GM11168 (cell line): ENCODE results near the gene HNRNPUL2.
"Not testable (repeated sequence)": the region's sequence is repeated elsewhere in the genome, so short reads cannot be mapped to it uniquely, and the experiment has no call there.

Experiments used
- in situ Hi-C: fragments of 300-500 bp; cut with MboI; formaldehyde crosslinking; loops from one replicate; pipeline ENCODE4 v1.12.0; 2022; ENCODE audit warnings: low sequenced_read_pairs; ENCODE audit not compliant: unreplicated experiment

HNRNPUL2 gene

DNA sequence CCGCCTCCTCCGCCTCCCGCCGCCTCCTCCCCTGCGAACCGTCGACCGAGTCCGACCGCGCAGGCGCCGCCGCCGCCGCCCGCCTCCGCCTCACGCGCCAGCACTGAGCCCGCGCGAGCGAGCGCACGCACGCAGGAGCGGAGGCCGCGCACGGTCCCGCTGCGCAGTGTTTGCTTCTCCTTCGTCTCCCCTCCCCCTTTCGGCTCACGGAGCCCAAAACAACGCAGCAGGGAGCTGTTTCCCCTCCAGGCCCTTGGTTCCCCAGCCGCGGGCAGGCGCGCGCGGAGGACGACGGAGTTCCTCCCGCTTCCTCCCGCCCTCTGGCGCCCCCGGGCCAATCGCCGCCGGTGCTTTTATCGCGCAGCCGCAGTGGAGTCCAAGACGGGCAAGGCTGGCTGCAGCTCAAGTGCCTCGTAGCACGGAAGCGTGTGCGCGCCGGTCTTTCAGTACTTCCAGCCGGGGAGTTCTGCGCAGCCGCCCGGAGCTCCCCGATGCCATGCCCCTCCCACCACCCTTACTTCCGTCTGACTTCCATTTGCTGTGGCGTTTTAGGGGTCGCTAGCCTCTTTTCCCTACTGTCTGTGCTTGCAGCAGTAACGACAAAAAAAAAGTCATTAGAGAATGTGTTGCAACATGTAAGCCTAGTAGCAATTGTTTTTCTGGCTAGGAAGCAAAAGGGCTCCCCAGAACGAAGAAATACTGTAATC is at the start of gene HNRNPUL2:
Gene HNRNPUL2, minus strand, starts transcription at position 293 of the 707 bp plus-strand sequence. CDS start 301 bp downstream, outside the sequence.
- in situ Hi-C loops, result no loop called here

DNA sequence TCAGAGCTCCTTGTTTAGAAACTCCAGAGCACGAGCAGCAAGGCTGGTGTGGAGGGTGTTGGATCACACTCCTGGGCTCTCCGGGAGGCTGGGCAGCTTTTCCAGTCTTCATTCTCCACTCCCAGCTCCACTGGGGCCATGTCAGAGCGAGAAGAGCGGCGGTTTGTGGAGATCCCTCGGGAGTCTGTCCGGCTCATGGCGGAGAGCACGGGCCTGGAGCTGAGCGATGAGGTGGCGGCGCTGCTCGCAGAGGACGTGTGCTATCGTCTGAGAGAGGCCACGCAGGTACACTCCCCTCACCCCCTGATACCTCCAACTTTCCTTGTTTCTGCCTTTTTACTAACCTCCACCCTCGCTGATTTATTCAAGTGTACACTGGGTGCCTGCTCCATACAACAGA is 48.4 kb upstream of the HNRNPUL2 start:
- in situ Hi-C loops, result no loop called here

DNA sequence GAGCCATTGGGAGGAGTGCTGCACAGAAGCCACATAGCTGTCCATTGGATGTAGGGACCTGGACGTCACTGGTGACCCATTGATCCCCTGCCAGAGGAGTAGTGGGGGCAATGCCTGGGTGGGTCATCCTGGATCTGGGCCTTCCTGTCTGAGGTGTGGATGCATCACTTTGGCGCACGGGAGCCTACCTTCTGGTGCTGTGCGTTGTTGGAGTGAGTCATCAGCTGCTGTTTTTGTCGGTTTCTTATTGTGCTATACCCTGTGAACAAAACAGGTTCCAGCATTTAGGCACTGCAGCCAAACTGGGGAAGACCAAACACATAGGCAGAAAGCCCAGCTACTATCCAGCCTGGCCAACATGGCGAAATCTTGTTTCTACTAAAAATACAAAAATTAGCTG is 47.1 kb upstream of the HNRNPUL2 start:
- in situ Hi-C loops, result no loop called here

DNA sequence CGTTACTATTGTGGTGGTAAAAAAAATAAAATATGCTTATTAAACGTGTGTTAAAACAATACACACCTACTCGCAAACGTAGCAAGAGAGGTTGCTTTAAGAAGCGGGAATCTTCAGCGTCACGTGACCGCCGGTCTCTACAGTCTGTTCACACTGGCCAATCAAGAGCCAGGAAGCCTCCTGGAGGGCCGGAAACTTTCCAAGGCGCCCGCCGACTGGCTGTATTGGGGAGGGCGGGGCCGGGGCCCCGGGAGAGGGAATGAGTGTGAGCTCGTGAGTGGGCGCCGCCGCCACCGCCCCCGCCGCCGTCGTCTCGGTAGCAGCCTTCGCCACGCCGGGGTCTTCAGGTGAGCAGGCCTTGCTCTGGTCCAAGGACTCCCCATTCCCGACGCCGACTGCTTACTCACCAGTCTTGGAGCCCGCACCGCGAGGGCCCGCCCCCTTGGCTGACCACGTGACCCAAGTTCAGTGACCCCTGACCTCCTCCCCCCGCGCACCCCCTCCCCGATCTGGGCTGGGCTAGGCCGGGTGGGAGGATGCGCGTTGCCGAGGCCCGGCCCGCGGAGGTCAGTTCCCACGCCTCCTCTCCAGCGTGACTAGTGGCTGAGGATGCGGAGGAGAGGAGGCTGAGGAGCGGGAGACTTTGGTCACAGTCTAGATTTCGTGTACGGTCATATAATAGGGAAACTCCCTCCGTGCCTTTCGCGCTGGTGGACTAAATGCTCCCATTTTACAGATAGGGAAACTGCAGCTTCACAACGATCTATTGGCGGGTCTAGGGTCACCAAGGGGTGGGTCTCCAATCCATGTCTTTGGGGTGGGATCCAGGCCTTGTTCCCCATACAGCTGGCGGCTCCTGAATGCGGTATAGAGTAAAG is 44.1 kb upstream of the HNRNPUL2 start, which contains the start of gene TAF6L:
Gene TAF6L, plus strand, starts transcription at position 253 of the 878 bp plus-strand sequence. CDS start 4,388 bp downstream, outside the sequence.
- in situ Hi-C loops, result no loop called here

DNA sequence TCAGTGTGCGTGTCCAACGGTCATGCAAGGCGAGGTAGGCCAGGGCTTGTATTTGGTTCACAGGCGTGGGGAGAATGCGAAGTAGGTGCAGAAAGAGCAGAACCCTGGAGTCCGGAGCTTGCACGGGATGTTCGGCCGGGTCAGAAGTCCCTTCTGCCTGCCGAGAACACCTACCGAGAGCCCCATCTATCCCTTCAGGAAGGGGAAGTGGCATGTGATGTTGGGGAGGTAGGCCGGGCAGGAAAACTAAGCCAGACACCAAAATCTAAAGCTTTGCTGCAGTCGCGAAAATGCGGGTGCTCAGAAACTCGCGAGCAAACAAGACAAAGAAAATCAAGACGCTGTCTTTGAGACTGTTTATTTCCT is 43.5 kb upstream of the HNRNPUL2 start:
- in situ Hi-C loops, result no loop called here

DNA sequence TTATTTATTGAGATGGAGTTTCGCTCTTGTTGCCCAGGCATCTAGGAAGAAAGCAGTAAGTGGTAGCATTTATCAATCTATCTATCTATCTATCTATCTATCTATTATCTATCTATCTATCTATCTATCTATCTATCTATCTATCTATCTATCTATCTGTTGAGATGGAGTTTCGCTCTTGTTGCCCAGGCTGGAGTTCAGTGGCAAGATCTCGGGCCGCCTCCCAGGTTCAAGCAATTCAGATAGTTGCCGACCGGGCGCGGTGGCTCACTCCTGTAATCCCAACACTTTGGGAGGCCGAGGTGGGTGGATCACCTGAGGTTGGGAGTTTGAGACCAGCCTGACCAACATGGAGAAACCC is 33.6 kb upstream of the HNRNPUL2 start:
- in situ Hi-C loops, result not testable (repeated sequence)

DNA sequence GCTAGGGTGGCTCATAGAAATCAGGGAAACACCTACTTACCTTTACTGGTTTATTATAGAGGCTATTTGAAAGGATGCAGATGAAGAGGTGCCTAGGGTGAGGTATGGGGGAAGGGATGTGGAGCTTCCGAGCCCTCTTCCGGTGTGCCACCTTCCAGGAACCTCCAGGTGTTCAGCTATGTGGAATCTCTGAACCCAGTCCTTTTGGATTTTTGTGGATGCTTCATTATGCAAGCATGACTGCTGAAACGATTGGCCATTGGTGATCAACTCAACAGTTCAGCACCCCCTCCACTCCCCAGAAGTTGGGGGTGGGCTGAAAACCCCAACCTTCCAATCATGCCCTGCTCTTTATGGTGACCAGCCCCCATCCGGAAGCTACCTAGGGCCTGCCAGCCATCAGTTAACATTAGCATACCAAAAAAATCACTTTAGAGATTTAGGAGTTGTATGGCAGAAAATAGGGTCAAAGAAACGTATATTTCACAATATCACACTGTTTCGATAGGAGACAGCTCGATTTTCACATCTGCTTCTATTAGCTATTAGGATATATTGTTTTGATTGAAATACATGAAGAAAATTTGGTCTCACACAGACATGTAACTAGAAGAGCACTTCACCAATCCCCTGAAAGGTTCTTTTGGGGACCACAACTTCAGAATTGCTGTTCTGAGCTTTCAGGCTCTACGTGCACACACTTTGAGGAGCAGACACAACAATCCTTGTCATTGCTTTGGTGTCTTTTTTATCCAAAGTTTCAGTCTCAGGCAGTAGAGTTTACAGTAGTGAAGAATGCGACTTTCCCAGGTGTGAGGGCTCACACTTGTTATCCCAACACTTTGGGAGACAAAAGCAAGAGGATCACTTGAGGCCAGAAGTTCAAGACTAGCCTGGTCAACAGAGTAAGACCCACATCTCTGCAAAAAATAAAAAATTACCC is 30.9 kb upstream of the HNRNPUL2 start:
- in situ Hi-C loops, result no loop called here

DNA sequence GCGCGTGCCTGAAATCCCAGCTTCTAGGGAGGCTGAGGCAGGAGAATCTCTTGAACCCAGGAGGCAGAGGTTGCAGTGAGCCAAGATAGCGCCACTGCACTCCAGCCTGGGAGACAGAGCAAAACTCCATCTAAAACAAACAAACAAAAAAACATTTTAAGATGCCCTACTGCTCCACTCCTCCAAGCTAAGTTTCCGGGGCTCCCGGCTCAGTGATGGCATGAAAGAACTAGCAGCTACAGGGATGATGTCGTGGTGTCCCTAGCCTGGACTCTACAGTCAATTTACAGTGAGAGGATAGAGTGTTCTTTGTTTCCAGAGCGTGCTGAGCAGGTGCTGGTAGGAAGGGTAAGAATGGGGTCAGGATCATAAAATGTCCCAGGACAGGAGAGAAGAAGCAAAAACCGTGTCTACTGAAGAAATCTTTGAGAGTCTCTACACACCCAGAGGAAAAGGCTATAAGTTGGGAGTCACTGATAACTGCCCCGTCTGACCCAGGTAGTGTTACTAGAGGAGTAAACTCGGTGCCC is 27.9 kb upstream of the HNRNPUL2 start:
- in situ Hi-C loops, result no loop called here

DNA sequence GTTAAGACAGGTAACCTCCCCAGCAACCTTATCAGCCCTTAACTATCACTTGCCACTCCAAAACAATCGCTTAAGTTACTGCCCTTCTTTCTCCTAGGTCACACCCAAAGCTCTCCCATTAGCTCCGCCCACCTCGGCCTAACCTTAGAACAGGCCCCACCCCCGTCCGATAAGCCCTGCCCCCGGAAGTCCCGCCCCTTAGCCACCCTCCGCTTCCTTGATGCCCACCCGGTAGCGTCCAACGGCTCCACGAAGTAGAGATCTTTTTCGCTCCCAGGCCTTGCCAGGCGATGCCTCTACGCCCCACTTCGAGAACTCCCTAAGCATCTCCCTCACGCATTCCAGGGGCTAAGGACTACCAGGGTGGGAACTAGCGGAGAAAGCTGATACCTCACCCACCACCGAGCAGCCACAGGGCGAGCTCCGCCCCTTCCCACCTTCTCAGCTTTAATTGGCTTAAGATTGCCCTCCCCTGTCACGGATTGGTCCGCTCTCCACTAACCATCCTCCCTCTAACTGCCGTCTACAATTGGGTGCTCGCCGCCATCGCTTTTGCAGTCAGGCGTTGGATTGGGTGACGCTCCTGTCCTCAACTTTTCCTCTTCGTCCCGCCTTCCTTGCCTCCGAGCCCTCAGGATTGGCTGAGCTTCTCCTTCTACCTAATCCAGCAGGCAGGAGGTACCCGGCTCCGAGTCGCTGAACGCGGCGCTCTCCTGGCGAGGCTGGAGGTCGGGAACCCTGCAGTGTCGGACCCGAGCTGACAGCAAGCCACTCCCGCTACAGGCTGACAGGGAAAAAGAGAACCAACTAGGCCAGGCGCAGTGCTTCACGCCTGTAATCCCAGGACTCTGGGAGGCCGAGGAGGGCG is 26.7 kb upstream of the HNRNPUL2 start, which contains the start of gene ZBTB3:
Gene ZBTB3, minus strand, starts transcription at position 425 of the 868 bp plus-strand sequence. CDS start 496 bp downstream, outside the sequence.
- in situ Hi-C loops, result no loop called here

DNA sequence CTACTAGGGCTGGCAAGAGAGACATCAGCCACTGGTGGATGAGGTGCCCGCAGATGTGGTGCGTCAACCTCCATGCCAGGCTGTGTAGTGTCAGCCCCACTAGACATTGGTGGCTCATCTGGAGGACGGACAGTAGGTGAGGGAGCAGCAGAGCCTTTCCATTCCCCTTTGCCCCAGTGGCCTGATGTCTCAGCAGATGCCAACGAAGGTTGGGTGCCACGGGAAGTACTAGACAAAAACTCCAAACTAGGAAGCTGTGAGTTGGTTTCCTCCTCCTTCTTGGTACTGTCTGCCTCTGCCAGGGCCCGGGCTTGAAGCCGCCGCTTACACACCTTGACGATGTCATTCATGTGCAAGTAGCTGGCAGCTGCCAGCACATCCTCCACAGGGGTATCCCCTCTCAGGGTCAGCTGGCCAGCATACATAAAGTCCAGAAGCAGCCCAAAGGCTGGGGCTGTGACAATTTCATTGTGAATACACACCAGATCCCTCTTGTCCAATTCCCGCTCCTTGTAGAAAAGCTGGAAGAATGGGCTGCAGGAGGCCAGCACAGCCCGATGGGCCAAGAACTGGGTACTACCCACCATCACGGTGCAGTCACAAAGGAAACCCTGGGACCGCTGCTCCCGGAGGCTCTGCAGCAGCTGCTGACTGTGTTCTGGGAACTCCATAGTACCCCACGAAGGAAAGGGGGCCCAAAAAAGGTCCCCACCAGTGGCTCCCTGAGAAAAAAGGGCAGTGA is 25.9 kb upstream of the HNRNPUL2 start:
- in situ Hi-C loops, result no loop called here

DNA sequence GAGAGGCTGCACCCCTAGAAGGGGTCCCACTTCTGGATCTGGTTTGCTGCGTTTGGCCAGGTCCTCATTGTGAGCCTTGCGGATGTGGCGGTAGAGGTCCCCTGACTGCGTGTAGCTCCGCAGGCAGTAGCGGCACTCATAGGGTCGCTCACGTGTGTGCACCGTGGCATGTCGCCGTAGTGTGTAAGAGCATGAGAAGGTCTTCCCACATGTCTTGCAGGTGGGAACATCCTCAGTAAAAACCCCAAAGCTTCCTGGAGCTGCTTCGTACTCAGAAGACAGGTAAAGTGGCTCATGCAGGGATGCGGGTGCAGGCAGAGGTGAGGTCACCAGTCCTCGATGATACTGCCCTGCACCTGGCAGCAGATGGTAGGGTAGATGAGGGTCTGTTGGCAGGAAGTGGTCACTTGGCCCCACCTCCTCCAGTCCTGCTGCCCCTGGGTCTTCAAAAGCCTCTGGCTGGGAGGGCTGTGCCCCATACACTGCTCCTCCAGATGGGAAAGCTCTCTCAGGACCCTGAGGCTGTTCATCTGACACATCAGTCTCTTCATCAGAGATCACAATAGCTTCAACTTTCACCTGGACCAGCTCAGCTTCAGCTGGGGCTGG is 25.0 kb upstream of the HNRNPUL2 start:
- in situ Hi-C loops, result no loop called here

DNA sequence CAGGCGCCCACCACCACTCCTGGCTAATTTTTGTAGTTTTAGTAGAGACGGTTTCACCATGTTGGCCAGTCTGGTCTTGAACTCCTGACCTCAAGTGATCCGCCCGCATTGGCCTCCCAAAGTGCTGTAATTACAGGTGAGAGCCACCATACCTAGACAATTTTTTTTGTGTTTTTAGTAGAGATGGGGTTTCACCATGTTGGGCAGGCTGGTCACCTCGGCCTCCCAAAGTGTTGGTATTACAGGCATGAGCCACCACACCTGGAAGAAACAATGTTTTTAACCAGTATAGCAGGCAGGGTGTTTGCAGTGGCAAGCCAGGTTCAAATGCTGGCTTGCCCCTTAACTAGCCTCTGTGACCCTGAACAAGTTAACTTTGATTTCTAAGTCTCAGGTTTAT is 22.7 kb upstream of the HNRNPUL2 start:
- in situ Hi-C loops, result not testable (repeated sequence)

DNA sequence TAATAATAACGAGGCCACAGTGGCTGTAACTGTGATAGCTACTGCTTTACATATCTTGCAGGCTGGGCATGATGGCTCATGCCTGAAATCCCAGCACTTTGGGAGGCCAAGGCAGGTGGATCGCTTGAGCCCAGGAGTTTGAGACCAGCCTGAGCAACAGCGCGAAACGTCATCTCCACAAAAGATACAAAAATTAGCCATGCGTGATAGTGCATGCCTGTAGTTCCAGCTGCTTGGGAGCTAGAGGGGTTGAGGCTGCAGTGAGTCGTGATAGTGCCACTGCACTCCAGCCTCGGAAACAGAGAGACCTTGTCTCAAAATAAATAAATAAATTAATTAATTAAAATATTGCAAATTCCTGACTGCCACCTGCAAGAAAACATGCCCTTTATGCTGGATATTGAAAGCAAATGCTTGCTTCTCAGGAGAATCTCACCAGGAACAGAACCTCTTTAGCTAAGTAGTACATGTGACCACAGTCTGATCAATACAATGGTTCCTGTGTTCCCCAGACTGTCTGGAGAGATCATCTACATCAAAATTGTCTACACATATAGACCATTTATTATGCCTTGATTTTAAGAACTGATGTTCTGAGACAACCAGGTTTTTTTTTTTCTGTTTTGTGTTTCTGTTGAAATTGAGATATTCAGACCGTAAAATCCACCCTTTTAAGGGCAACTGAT is 20.4 kb upstream of the HNRNPUL2 start:
- in situ Hi-C loops, result no loop called here

DNA sequence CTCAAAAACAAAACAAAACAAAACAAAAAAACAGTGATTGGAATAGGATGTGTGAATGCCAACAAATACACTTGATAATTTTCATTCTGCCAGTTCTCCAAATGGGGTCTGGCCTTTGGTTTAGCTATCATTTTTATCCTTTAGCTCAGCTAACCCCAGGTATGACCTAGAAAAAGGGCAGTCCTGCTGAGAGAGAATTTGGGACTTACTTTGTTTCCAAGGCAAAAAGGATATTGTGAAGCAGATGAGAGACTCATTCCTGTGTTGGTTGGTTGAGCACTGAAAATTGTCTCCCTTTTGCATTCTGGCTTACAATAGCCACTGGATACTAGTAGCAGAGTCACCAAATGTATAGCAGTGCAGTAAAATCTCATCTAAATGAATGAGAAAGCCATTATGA is 9.9 kb upstream of the HNRNPUL2 start:
- in situ Hi-C loops, result no loop called here

DNA sequence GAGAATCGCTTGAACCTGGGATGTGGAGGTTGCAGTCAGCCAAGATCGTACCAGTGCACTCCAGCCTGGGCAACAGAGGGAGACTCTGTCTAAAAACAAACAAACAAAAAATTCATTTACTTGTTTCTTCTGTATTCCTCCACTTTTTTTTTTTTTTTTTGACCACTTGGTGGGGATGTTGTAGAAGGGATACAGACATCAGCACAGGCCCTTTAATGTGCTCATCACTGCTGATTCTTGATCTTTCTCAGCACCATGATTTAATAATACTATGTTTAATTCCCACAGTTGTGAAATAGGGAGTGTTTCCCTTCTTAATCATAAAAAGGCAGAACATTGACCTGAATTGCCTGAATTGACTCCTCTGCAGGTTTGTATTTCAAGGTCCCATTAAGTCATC is 5.6 kb upstream of the HNRNPUL2 start:
- in situ Hi-C loops, result no loop called here

DNA sequence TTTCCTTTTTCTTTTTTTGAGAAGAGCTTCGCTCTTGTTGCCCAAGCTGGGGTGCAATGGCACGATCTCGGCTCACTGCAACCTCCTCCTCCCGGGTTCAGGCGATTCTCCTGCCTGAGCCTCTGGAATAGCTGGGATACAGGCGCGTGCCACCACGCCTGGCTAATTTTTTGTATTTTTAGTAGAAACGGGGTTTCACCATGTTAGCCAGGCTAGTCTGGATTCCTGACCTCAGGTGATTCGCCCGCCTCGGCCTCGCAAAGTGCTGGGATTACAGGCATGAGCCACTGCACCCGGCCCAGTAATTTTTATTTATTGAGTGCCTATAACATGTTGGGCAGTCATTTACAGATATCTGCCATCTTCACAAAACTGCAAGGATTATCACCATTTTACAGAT is 2.8 kb upstream of the HNRNPUL2 start:
- in situ Hi-C loops, result not testable (repeated sequence)

DNA sequence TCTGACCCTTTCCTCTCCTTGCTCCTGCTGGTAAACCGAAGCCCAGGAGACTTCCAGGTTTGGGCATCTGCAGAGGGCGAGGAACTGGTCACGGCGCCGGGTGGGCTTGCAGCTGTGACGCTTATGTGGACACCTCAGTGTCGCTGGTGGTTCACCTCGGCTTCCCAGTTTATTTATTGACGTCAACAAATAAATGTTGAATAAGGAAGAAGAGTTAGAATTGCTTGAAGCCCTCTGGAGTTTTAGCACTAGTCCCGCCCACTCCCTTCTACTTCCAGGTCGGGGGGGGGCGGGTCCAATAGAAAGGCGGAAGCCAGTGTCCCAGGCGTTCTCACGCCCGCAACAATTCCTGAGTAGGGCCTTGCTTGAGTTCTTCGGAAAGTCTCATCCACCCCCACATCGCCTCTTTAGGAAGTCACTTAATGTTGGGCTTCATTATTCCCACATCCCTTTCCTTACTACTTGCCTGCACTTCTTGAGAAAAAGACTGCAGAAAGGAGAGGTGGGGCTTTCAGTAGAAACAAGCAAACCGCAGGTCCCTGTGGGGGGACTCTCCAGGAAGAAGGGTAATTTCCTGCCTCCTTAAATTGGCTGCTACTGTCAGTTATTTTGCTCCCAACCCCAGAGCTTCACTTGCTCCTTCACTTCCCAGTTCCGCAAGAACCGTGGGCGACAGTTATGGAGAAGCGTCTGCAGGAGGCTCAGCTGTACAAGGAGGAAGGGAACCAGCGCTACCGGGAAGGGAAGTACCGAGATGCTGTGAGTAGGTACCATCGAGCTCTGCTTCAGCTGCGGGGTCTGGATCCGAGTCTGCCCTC is 1.1 kb upstream of the HNRNPUL2 start, which contains the start of gene TTC9C:
Gene TTC9C, plus strand, starts transcription at position 316 of the 818 bp plus-strand sequence. Its CDS starts 363 bp downstream, at position 679.
- in situ Hi-C loops, result no loop called here
